ENCODE data around the gene KIAA0319L.

Gene KIAA0319L

GRCh38 chr1:35561972-35562680 lies 4.9 kb upstream of the KIAA0319L start:
- DNase-seq = no peak

- DNase-seq = no peak
Observed at GRCh38 chr1:35561297-35561971, 4.2 kb upstream of the KIAA0319L start.

- no peak for DNase-seq
Observed at GRCh38 chr1:35560256-35561225, 3.3 kb upstream of the KIAA0319L start.

GRCh38 chr1:35559317-35559944 lies 2.2 kb upstream of the KIAA0319L start:
- DNase-seq = no peak

GRCh38 chr1:35558374-35559316 lies 1.4 kb upstream of the KIAA0319L start:
- no peak for DNase-seq

GRCh38 chr1:35557611-35558373 lies 589 bp upstream of the KIAA0319L start, which contains the start of gene NCDN:
NCDN (plus strand) TSS chr1:35557799; CDS start chr1:35558191, 392 bp downstream.
- peak; percentile 89 for DNase-seq

GRCh38 chr1:35556484-35557117 lies 602 bp downstream of the KIAA0319L start:
- no peak for DNase-seq

GRCh38 chr1:35555601-35556477 lies 1.4 kb downstream of the KIAA0319L start:
- peak; percentile 97 for DNase-seq

- DNase-seq = no peak
Observed at GRCh38 chr1:35555212-35555584, 2.0 kb downstream of the KIAA0319L start.

GRCh38 chr1:35554266-35555211 lies 2.7 kb downstream of the KIAA0319L start:
- DNase-seq = no peak

GRCh38 chr1:35553851-35554250 lies 3.4 kb downstream of the KIAA0319L start:
- DNase-seq = no peak

GRCh38 chr1:35546614-35547013 lies 10.6 kb downstream of the KIAA0319L start:
- DNase-seq = no peak

- no peak for DNase-seq
Observed at GRCh38 chr1:35544976-35545375, 12.2 kb downstream of the KIAA0319L start.

- DNase-seq = no peak
Observed at GRCh38 chr1:35539824-35540261, 17.4 kb downstream of the KIAA0319L start.

GRCh38 chr1:35539073-35539823 lies 18.0 kb downstream of the KIAA0319L start:
- DNase-seq = no peak

- no peak for DNase-seq
Observed at GRCh38 chr1:35537806-35538205, 19.4 kb downstream of the KIAA0319L start.

GRCh38 chr1:35536556-35537162 lies 20.5 kb downstream of the KIAA0319L start:
- no peak for DNase-seq

Data from NCI-H2081 treated with DMSO at 0.1 percent for 48 hours (cell line).